Endometrium (tissue), 2 donors: ENCODE measurements around the gene E2F3.
"Not testable (repeated sequence)": the region's sequence is repeated elsewhere in the genome, so short reads cannot be mapped to it uniquely, and the experiment has no call there.

Source experiments
- FAIRE-seq: peaks from 2 replicates; lab custom pipeline; 2012; peaks lifted over from hg19 to GRCh38; lab: Jason Lieb, UNC
- donor health status: control.
- donor health status: control.

Gene E2F3

DNA sequence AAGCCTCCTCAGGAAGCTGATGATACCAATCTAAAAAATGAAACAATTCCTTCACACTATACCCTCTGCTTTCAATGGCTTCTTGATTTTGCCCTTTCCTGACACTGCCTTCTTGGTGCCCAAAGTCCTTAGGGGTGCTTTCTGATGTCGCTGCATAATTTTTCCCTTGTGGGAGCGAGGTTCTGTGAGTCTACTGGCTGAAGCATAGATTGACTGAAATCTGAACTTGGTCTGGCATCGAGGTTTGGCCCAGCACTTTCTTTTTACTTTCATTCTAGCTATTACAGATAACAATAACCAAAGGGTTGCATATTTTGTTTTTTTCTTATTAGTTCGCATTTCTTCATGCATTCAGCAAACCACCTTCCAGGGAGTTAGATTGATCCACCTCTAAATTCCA, 65.8 kb downstream of the E2F3 start:
- FAIRE-seq = no peak

- no peak for FAIRE-seq
Observed at GRCh38 chr6:20468209-20468608, 66.5 kb downstream of the E2F3 start.

GRCh38 chr6:20472748-20473147, 71.1 kb downstream of the E2F3 start:
- no peak for FAIRE-seq

DNA sequence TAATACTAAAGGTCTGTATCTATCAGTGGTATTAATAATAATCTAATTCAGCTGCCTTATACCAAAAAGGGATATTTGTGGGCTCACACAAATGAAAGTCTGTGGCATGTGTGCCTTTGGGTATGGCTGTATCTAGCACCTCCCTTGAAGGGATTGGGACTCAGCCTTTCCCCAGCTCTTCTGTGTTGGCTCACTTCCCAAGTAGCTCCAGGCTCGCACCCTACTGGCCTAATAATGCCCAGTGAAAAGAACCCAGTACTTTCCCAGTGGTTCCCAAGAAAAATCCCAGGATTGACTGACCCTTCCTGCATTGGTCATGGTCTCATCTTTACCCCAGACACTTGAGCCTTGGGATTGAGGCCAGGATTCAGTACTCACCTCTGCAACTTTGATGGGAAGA, 71.8 kb downstream of the E2F3 start:
- FAIRE-seq = no peak

GRCh38 chr6:20474874-20475542, 73.3 kb downstream of the E2F3 start:
- FAIRE-seq = no peak

GRCh38 chr6:20476501-20477043, 74.9 kb downstream of the E2F3 start:
- FAIRE-seq = no peak

DNA sequence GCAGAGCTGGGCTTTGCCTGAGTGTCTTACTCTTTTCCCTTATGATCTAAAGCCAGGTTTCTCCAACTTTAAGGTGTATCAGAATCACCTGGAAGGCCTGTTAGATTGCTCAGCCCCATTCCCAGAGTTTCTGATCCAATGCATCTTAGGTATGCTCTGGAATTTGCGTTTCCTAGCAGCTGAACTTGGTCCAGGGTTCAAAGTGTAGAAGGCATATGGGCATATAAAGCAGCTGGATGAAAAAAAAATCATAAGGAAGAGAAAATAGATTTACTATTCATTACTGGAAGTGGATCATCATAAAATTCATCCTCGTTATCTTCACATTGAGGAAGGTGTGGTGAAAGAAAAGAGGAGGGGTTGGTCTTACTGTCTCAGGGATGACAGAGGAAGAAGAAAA, 75.8 kb downstream of the E2F3 start:
- FAIRE-seq = no peak

DNA sequence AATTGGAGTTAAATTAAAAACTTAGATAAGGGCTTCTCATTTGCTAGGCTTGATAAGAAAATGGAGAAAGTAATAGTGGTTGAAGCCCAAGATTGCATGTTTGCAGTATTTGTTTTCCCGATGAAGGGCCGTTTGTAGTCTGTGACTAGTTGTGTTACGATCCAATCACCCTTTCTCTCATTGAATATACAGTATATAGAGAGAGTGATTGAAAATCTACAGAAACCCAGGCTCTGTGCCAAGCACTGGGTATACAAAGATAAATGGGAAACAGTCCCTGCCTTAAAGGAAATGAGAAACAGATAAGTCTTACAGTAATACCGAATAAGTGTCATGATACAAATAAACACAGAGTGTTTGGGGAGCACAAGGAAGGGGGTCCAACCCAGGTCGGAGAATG, 77.4 kb downstream of the E2F3 start:
- FAIRE-seq = no peak

DNA sequence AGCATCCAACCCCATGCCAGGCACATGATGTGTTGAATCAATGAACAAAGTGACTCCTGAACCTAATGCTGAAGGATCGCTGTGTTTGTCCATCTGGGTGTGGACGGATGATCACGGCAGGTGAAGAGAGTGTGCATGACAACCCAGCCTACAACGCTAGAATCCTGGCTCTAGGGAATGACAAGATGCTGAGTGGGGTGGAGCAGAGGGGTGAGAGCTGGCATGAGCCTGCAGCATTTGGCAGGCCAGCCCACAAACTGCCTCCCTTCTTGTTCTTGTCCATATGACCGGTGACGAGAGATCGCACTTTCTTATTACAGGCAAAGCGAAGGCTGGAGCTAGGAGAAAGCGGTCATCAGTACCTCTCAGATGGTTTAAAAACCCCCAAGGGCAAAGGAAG, 77.8 kb downstream of the E2F3 start:
- no peak for FAIRE-seq

DNA sequence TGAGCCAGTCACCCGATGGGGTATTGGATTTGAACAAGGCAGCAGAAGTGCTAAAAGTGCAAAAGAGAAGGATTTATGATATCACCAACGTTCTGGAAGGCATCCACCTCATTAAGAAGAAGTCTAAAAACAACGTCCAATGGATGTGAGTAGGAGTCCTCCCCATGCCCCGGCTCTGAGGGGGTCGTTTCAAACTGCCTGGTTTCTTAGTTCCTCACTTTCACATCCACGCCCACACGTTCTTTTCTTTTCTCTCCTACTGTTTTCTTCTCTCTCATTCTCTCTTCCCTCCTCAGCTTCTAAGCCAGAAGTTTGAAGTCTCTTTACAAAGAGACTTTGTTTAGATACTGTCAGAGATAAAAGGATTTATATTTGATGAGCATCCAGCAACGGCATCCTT, 79.6 kb downstream of the E2F3 start:
- no peak for FAIRE-seq

DNA sequence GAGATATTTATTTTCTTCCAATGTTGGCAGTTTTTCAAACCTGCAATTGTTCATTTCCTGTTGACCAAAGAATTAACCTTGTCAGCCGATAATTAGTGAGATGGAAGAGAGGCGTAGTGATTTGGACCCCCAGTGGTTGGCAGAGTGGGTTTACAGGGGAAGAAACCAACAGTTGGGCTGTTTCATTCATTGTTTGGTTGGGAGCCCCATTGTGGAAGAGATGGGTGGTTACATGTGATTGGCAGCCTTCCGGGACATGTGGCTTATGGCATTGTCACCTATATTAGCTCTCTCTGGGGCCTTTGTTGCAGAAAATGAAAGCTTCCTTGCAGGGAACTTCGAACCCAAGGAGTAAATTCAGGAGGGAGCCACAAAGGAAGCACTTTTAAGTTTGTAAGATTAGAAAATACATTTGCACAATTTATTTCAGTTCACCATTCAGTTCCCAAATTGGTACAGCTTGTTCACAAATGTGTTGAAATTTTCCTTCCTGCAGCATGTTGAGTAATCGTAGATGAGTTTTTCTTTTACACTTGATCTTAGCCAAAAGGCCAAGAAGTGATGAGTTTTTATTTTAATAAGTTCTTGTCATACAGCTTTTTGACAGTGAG, 82.3 kb downstream of the E2F3 start:
- no peak for FAIRE-seq

DNA sequence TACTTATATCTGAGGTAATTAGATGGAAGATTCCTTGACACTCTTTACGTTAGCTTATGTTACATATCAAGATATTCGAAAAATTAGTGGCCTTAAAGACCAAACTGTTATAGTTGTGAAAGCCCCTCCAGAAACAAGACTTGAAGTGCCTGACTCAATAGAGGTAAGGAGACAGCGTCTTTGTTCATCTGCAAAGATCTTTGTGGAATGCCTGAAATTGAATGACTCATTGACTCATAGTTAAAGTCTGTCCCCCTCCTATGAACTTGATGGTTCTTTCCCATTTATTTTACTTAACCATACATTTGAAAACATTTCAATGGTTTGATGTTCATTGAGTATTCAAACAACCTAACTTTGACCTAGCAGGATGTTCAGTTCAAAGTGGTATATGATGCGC, 85.0 kb downstream of the E2F3 start:
- no peak for FAIRE-seq

DNA sequence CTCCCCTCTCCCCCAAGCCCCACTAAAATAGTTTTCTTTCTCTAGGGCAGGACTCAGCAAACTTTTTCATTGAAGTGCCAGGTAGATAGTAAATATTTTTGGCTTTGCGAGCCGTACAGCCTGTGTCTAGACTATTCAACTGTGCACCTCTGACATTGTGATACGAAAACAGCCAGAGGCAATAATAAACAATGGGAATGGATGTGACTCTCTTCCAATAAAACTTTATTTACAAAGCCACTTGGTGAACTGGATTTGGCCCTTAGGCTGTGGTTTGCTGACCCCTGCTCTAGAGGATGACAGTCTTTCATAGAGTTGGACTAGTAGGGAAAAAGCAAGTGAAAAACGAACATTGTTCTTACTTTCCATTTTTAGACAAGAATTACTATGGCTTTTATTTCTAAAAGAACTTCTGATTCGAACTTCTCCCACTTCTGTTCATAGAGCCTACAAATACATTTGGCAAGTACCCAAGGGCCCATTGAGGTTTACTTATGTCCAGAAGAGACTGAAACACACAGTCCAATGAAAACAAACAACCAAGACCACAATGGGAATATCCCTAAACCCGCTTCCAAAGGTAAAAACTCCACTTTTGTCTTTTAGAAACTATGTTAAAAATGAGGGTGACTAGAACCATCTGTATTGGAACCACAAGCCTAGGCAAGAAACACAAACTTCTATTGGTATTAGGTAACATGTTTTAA, 86.1 kb downstream of the E2F3 start:
- FAIRE-seq = no peak

- FAIRE-seq = no peak
Observed at GRCh38 chr6:20490591-20490990, 88.9 kb downstream of the E2F3 start.

DNA sequence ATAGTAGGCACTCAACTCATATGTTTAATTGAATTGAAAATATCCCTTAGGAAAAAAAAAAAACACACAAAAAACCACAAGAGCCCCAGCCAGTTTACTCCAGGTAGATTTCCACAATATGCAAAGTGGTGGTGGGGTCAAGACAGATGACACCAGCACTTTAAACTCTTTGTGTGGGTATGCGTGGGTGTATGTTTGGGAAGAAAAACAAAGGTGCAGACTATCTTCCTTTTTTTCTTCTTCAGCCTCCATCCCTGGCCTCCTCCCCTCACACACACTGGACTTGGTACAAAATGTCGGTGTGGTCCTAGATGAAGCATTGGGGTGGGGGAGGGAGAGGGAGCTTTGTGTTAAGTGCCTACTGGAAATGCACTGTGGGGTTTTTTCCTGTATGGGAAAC, 90.4 kb downstream of the E2F3 start:
- FAIRE-seq = no peak

- no peak for FAIRE-seq
Observed at GRCh38 chr6:20497216-20498040, 95.7 kb downstream of the E2F3 start.

GRCh38 chr6:20498041-20498385, 96.3 kb downstream of the E2F3 start:
- FAIRE-seq = no peak

DNA sequence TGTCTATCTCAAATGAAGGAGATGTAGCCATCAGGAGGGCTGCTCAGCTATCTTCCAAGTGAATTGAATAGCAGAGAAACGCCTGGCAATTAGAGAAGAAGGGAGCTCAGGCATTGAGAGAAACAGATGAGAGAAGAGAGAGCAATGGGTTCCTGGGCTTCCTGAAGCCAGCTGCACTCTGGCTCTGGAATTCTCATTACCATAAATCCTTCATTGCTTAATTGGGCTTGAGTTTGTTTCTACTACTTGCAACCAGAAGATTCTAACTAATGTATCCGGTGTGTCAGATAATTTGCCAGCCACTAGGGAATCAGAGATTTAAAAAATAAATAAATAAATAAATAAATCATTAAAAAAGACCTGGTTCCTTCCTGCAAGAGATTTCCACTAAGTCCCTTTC, 107.5 kb downstream of the E2F3 start:
- no peak for FAIRE-seq

GRCh38 chr6:20511852-20512251, 110.2 kb downstream of the E2F3 start:
- FAIRE-seq = no peak

DNA sequence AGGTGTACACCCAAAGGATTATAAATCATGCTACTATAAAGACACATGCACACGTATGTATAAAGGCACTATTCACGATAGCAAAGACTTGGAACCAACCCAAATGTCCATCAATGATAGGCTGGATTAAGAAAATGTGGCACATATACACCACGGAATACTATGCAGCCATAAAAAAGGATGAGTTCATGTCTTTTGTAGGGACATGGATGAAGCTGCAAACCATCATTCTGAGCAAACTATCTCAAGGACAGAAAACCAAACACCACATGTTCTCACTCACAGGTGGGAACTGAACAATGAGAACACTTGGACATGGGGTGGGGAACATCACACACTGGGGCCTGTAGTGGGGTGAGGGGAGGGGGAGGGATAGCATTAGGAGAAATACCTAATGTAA, 123.5 kb downstream of the E2F3 start:
- FAIRE-seq = not testable (repeated sequence)

GRCh38 chr6:20529086-20529448, 127.4 kb downstream of the E2F3 start:
- FAIRE-seq = not testable (repeated sequence)

GRCh38 chr6:20532881-20533280, 131.2 kb downstream of the E2F3 start:
- FAIRE-seq = no peak
